Endothelial cell of umbilical vein (primary cell): ENCODE measurements around the gene OLFM1. TPM values are rescaled to one million over a fixed set of nuclear protein-coding genes. Genes with fewer than 3 reads are reported as not detected.

Experiments used
- BruUV-seq: library from RNA; stranded (reverse); fragments of 400-500 nt; replicated peaks from 2 replicates; lab custom pipeline; 2021; lab: Mats Ljungman, UMichigan
- CTCF ChIA-PET: fragments of 300-600, 350-600 bp; sonication (Branson Sonifier 250); formaldehyde crosslinking; loops from one replicate; lab custom pipeline; 2021; ENCODE audit warnings: antibody characterized with exemption, inconsistent platforms; lab: Charles Lee
- POLR2A ChIA-PET: fragments of 300-600, 350-600 bp; sonication (Branson Sonifier 250); formaldehyde crosslinking; loops from one replicate; lab custom pipeline; 2021; ENCODE audit warnings: antibody characterized with exemption, inconsistent platforms; lab: Charles Lee
- DNase-seq: peaks from one replicate; pipeline ENCODE4 v3.0.0-alpha.2; 2011; ENCODE audit warnings: low read depth, low spot score
- FAIRE-seq: peaks from 2 replicates; lab custom pipeline; 2011; peaks lifted over from hg19 to GRCh38; lab: Jason Lieb, UNC
- H2AFZ ChIP-seq: 2 replicates; pipeline ENCODE4 v1.6.0; 2012; ENCODE audit warnings: low read depth, low read length, control low read depth, inconsistent platforms
- H3K27ac ChIP-seq: 2 replicates; pipeline ENCODE4 v1.5.1; 2011; ENCODE audit warnings: low read depth, mild to moderate bottlenecking, control low read depth, low read length, moderate library complexity; ENCODE audit not compliant: insufficient read depth
- H3K27me3 ChIP-seq, 2 experiments: 2 replicates each; pipeline versions ENCODE4 v1.6.0 to v1.6.1; 2011; ENCODE audit warnings: low read length in 2 of 2, mixed read lengths in 1 of 2; ENCODE audit not compliant: control insufficient read depth in 2 of 2, insufficient read depth in 2 of 2
- H3K36me3 ChIP-seq, 2 experiments: 2 replicates in 1 of 2; 3 replicates in 1 of 2; pipeline ENCODE4 v1.5.1; 2011; ENCODE audit warnings: low read length in 2 of 2, mild to moderate bottlenecking in 1 of 2, moderate library complexity in 1 of 2; ENCODE audit not compliant: control insufficient read depth in 2 of 2, insufficient read depth in 2 of 2; ENCODE audit errors: extremely low read depth in 1 of 2
- H3K4me1 ChIP-seq: 3 replicates; pipeline ENCODE4 v1.5.1; 2011; ENCODE audit warnings: mild to moderate bottlenecking, low read length; ENCODE audit not compliant: control insufficient read depth, insufficient read depth; ENCODE audit errors: extremely low read depth
- H3K4me2 ChIP-seq: 2 replicates; pipeline ENCODE4 v1.6.1; 2011; ENCODE audit warnings: low read length, control low read depth, mixed read lengths; ENCODE audit not compliant: insufficient read depth
- H3K4me3 ChIP-seq, 3 experiments: fragments of 200-600 bp in 1 of 3; sonication (generic), shearing (Covaris generic) in 1 of 3; replicated peaks in 1 of 3; 2 replicates each; pipeline ENCODE4 v1.5.1; 2011 to 2016; ENCODE audit warnings: control low read depth in 3 of 3, low read length in 3 of 3, mild to moderate bottlenecking in 2 of 3, inconsistent platforms in 1 of 3, low read depth in 1 of 3, moderate library complexity in 1 of 3; ENCODE audit not compliant: insufficient read depth in 1 of 3
- H3K79me2 ChIP-seq: 2 replicates; pipeline ENCODE4 v1.6.0; 2012; ENCODE audit warnings: low read length, inconsistent platforms; ENCODE audit not compliant: control insufficient read depth, insufficient read depth
- H3K9ac ChIP-seq: replicated peaks from 2 replicates; pipeline ENCODE3; 2011; ENCODE audit warnings: low read length, control low read depth; ENCODE audit not compliant: insufficient read depth; ENCODE audit errors: extremely low read depth
- H3K9me1 ChIP-seq: replicated peaks from 3 replicates; pipeline ENCODE4 v1.6.0; 2011; ENCODE audit warnings: mild to moderate bottlenecking, low read length; ENCODE audit not compliant: control insufficient read depth, insufficient read depth; ENCODE audit errors: extremely low read depth
- H3K9me3 ChIP-seq: replicated peaks from 2 replicates; pipeline ENCODE4 v1.5.1; 2012; ENCODE audit warnings: low read length, inconsistent platforms; ENCODE audit not compliant: control insufficient read depth, insufficient read depth
- H4K20me1 ChIP-seq: replicated peaks from 2 replicates; pipeline ENCODE3; 2011; ENCODE audit warnings: mild to moderate bottlenecking, low read length; ENCODE audit not compliant: control insufficient read depth, insufficient read depth; ENCODE audit errors: extremely low read depth
- EZH2 ChIP-seq: IDR thresholded peaks from 2 replicates; pipeline ENCODE4 v1.6.1; 2012; ENCODE audit warnings: borderline replicate concordance, low read depth, mild to moderate bottlenecking, moderate library complexity, low read length, inconsistent platforms; ENCODE audit not compliant: severe bottlenecking
- MYC ChIP-seq: IDR thresholded peaks from one replicate; pipeline ENCODE4 v1.6.1; 2011; ENCODE audit warnings: mild to moderate bottlenecking, low read depth, low read length
- dilution Hi-C: fragments of 300-500 bp; cut with MboI; formaldehyde crosslinking; loops from one replicate; pipeline ENCODE4 v1.15.0; 2019; ENCODE audit warnings: low sequenced_read_pairs; ENCODE audit not compliant: extremely low pct_ligation_motif_present
- intact Hi-C: fragments of 100-400 bp; cut with micrococcal nuclease; formaldehyde crosslinking; loops from one replicate; pipeline ENCODE4 v1.10.0; 2022
- polyA plus RNA-seq, 4 experiments: library from polyadenylated mRNA; depleted of rRNA in 3 of 4; stranded (reverse) in 3 of 4; unstranded in 1 of 4; fragments of >200 nt; gene quantifications; 2 replicates each; pipeline versions ENCODE4 v1.2.1 to v1.2.3, GENCODE V29; 2011 to 2012; ENCODE audit warnings: missing spikeins in 1 of 4
- total RNA-seq: library from RNA; stranded (reverse); gene quantifications from 2 replicates; pipeline ENCODE4 v1.2.3, GENCODE V29; 2021
- TF ChIP-seq, protein P1 (sequence below), 2 donors: IDR thresholded peaks; 1 replicate in 1 of 2; 2 replicates in 1 of 2; pipeline ENCODE4 v1.5.1; 2011; ENCODE audit warnings: low read length in 2 of 2, mild to moderate bottlenecking in 2 of 2, moderate library complexity in 2 of 2, control low read depth in 1 of 2, inconsistent platforms in 1 of 2, low read depth in 1 of 2; ENCODE audit not compliant: insufficient read depth in 1 of 2; ENCODE audit errors: extremely low read depth in 1 of 2
- TF ChIP-seq, protein P2 (sequence below): IDR thresholded peaks from 2 replicates; pipeline ENCODE4 v1.6.1; 2011; ENCODE audit not compliant: insufficient read depth, insufficient read length

The OLFM1 gene
- total and polyA plus RNA-seq, 2 donors (not counting 3 experiments of a cell fraction or from before 2014, with no cell fraction given) = 0.07 to 0.95 TPM

DNA sequence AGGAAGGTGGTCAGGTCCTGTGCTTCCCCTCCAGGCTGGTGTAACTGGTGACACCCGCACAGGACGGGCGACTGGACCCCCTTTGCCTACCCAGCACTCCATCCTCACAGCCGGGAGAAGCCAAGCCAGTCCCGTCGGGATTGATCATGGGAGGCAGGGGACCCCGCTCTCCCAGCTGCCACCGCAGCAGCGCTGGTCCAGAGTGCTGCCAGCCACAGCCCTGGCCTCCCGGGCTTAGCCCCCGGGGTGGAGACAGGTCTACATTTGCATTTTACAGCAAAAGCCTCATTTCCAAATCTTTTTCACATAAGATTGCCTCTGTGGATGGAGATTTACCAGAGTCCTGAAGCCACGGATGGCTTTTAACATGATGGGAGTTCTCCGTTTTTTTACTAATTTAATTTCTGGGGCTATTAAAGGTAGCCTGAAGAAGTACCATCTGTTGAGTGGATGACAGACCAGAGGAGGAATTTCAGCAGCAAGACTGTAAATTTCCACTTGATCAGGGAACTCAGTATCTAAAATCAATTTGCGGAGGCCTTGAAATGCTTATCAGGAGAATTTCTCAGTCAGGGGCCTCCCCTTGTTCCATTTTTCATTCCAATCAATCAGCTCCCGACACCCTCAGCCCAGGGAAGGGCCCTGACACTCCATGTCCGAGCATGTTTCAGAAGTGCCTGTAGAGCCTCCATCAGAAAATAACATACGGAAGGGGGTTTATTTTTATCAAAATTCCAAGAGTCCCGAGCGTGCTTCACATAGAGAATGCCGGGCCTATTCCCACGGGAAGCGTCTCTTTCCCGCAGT, 80.6 kb downstream of the OLFM1 start:
- H3K27ac ChIP-seq = no peak overlapping the region
- FAIRE-seq = no peak
- no TSS peak for BruUV-seq
- H3K9me1 ChIP-seq = no peaks in the 10 kb centered on the region
- no peaks in the 10 kb centered on the region for H4K20me1 ChIP-seq
- peaks cover 2% of the 10 kb centered on the region for H3K9me3 ChIP-seq
- no peak for TF ChIP-seq MYC
- intact Hi-C loops = no loop called here
- H3K4me2 ChIP-seq = no peak overlapping the region
- H3K27me3 ChIP-seq = no peaks in the 10 kb centered on the region
- ChIA-PET POLR2A (no interaction called here), CTCF (no interaction called here)
- H3K79me2 ChIP-seq = no peaks in the 10 kb centered on the region
- no peak overlapping the region for H3K9ac ChIP-seq
- dilution Hi-C loops = no loop called here
- no peak overlapping the region for H2AFZ ChIP-seq
- H3K4me3 ChIP-seq = no peak overlapping the region
- H3K36me3 ChIP-seq = no peaks in the 10 kb centered on the region
- no peak for DNase-seq
- no peaks in the 10 kb centered on the region for H3K4me1 ChIP-seq

DNA sequence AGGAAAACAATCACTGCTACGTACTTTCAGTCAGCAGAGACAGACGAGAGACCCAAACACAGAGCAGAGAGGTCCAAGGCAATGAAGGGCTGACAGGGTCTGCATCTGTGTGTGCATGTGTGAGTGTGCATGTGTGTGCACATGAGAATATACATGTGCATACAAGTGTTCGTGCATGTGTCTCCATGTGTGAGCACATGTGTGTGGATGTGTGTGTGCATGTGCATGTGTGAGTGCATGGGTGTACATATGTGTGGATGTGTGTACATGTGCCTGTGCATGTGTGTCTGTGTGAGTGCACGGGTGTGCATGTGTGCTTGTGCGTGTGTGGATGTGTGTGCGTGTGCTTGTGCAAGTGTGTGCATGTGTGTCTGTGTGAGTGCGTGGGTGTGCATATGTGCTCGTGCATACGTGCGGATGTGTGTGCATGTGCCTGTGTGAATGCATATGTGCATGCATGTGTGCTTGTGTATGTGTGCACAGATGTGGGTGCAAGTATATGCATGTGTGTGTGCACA, 82.3 kb downstream of the OLFM1 start:
- CTCF ChIA-PET = no interaction called here
- DNase-seq = no peak
- POLR2A ChIA-PET = no interaction called here
- no peaks in the 10 kb centered on the region for H4K20me1 ChIP-seq
- no TSS peak for BruUV-seq
- FAIRE-seq = no peak
- no peak overlapping the region for H3K4me2 ChIP-seq
- H3K4me1 ChIP-seq = no peaks in the 10 kb centered on the region
- H3K79me2 ChIP-seq = no peaks in the 10 kb centered on the region
- no peak overlapping the region for H3K9ac ChIP-seq
- intact Hi-C loops = no loop called here
- H3K9me1 ChIP-seq = no peaks in the 10 kb centered on the region
- no peaks in the 10 kb centered on the region for H3K36me3 ChIP-seq
- no peak overlapping the region for H3K4me3 ChIP-seq
- no peak overlapping the region for H2AFZ ChIP-seq
- dilution Hi-C loops = no loop called here
- no peak overlapping the region for H3K27ac ChIP-seq
- peaks cover 2% of the 10 kb centered on the region for H3K9me3 ChIP-seq
- TF ChIP-seq, protein P1, sequence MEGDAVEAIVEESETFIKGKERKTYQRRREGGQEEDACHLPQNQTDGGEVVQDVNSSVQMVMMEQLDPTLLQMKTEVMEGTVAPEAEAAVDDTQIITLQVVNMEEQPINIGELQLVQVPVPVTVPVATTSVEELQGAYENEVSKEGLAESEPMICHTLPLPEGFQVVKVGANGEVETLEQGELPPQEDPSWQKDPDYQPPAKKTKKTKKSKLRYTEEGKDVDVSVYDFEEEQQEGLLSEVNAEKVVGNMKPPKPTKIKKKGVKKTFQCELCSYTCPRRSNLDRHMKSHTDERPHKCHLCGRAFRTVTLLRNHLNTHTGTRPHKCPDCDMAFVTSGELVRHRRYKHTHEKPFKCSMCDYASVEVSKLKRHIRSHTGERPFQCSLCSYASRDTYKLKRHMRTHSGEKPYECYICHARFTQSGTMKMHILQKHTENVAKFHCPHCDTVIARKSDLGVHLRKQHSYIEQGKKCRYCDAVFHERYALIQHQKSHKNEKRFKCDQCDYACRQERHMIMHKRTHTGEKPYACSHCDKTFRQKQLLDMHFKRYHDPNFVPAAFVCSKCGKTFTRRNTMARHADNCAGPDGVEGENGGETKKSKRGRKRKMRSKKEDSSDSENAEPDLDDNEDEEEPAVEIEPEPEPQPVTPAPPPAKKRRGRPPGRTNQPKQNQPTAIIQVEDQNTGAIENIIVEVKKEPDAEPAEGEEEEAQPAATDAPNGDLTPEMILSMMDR (IDR thresholded peaks at IDR 0.05; ENCODE audit: extremely low read depth in 1 of 2, insufficient read depth in 1 of 2, low read depth in 1 of 2, low read length in 2 of 2) = no peak
- no peak for TF ChIP-seq EZH2
- TF ChIP-seq, protein P2, sequence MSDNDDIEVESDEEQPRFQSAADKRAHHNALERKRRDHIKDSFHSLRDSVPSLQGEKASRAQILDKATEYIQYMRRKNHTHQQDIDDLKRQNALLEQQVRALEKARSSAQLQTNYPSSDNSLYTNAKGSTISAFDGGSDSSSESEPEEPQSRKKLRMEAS = peak; percentile 63
- no peaks in the 10 kb centered on the region for H3K27me3 ChIP-seq
